HEK293T (cell line): ENCODE data around the gene UMODL1.

Source experiments
- CTCF ChIA-PET: fragments of 350-600 bp; formaldehyde crosslinking; extraction: SDS; loops from one replicate; lab custom pipeline; 2021; ENCODE audit warnings: antibody characterized with exemption, inconsistent platforms; lab: Yijun Ruan, JAX
- POLR2A ChIA-PET: fragments of 350-600 bp; formaldehyde crosslinking; extraction: SDS; loops from one replicate; lab custom pipeline; 2020; ENCODE audit warnings: antibody characterized with exemption, inconsistent platforms; lab: Yijun Ruan, JAX
- DNase-seq: peaks from one replicate; pipeline ENCODE4 v3.0.0; 2012; ENCODE audit warnings: mixed read lengths; ENCODE audit errors: extremely low spot score
- ARNT ChIP-seq: fragments of 450-650 bp; IDR thresholded peaks from 2 replicates; pipeline ENCODE4 v1.6.1; 2017; ENCODE audit warnings: mild to moderate bottlenecking
- BHLHE40 ChIP-seq: fragments of 450-650 bp; IDR thresholded peaks from 2 replicates; pipeline ENCODE4 v1.6.1; 2016; ENCODE audit warnings: mild to moderate bottlenecking, moderate library complexity, borderline replicate concordance
- CTBP1 ChIP-seq: fragments of 450-650 bp; IDR thresholded peaks from 2 replicates; pipeline ENCODE4 v1.6.1; 2016; ENCODE audit warnings: borderline replicate concordance
- ELF4 ChIP-seq: fragments of 450-650 bp; IDR thresholded peaks from 2 replicates; pipeline ENCODE4 v1.6.1; 2017; ENCODE audit warnings: antibody characterized with exemption
- FOXA1 ChIP-seq: fragments of 450-650 bp; IDR thresholded peaks from 2 replicates; pipeline ENCODE4 v1.6.1; 2016; ENCODE audit warnings: mild to moderate bottlenecking
- FOXK2 ChIP-seq: fragments of 450-650 bp; IDR thresholded peaks from 2 replicates; pipeline ENCODE4 v1.6.1; 2016; ENCODE audit warnings: mild to moderate bottlenecking
- FOXM1 ChIP-seq: fragments of 450-650 bp; IDR thresholded peaks from 2 replicates; pipeline ENCODE4 v1.6.1; 2017; ENCODE audit warnings: mild to moderate bottlenecking, borderline replicate concordance
- HDGF ChIP-seq: fragments of 450-650 bp; IDR thresholded peaks from 2 replicates; pipeline ENCODE4 v1.6.1; 2017; ENCODE audit warnings: antibody characterized with exemption, borderline replicate concordance
- L3MBTL2 ChIP-seq: fragments of 450-650 bp; conservative IDR thresholded peaks from 2 replicates; pipeline ENCODE4 v1.6.1; 2016; ENCODE audit warnings: mild to moderate bottlenecking
- LEF1 ChIP-seq: fragments of 450-650 bp; IDR thresholded peaks from 2 replicates; pipeline ENCODE4 v1.6.1; 2017; ENCODE audit warnings: mild to moderate bottlenecking, borderline replicate concordance
- NFRKB ChIP-seq: fragments of 450-650 bp; IDR thresholded peaks from 2 replicates; pipeline ENCODE4 v1.6.1; 2016; ENCODE audit warnings: mild to moderate bottlenecking, moderate library complexity
- SP1 ChIP-seq: fragments of 450-650 bp; IDR thresholded peaks from 2 replicates; pipeline ENCODE4 v1.6.1; 2017
- SUZ12 ChIP-seq: fragments of 450-650 bp; IDR thresholded peaks from 2 replicates; pipeline ENCODE4 v1.6.1; 2016; ENCODE audit warnings: mild to moderate bottlenecking
- TARDBP ChIP-seq: fragments of 450-650 bp; IDR thresholded peaks from 2 replicates; pipeline ENCODE4 v1.6.1; 2016
- ZNF384 ChIP-seq: fragments of 450-650 bp; IDR thresholded peaks from 2 replicates; pipeline ENCODE4 v1.6.1; 2016
- TF ChIP-seq, protein P1 (sequence below): fragments of 450-650 bp; IDR thresholded peaks from 2 replicates; pipeline ENCODE4 v1.6.1; 2016

The UMODL1 gene

DNA sequence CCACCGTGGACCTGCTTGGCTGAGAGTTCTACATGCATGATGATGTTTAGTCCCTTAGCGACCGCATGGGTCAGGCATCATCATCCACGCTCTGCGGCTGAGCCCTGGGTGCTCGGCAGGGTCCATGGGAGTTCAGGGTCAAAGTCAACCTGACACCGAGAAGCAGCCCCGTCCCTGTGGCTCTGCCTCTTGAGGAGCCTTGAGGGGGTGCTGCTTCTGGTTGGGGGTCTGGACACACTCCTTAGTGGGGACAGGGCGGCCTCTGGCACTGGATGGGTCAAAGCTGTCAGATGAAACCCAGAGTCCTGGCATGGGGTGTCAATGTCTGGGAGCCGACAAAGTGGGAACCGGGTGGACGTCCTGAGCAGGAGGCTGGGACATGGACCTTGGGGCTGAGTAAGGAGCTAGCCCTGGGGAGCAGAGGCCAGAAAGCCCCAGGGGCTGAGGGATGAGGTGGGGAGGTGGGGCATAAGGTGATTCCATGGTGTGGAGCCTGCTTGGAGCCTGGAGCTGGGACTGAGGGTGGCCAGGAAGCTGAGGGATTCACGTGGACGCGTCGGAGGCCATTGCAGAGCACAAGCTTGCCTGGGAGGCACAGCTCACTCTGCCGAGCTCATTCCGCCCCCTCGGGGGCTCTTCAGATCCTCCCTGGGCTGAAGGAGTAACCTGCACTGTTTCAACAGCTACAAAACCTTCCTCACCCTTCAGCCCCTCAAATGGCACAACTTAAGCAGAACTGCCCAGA lies 53.9 kb downstream of the UMODL1 start:
- TF ChIP-seq NFRKB, result no peak
- TF ChIP-seq BHLHE40, result no peak
- TF ChIP-seq ZNF384, result no peak
- TF ChIP-seq SUZ12, result no peak
- no peak for TF ChIP-seq TARDBP
- no peak for TF ChIP-seq FOXA1
- no peak for TF ChIP-seq ELF4
- no peak for TF ChIP-seq FOXM1
- TF ChIP-seq HDGF, result no peak
- no peak for TF ChIP-seq SP1
- no peak for TF ChIP-seq ARNT
- no peak for TF ChIP-seq FOXK2
- DNase-seq, result no peak
- ChIA-PET POLR2A (no interaction called here), CTCF (interaction anchor here (0.6 to 2.7 kb wide), 4 partner anchors 8 to 763 kb away, joined by 3 to 13 read pairs (median 4); no protein-coding TSS in a partner anchor)

DNA sequence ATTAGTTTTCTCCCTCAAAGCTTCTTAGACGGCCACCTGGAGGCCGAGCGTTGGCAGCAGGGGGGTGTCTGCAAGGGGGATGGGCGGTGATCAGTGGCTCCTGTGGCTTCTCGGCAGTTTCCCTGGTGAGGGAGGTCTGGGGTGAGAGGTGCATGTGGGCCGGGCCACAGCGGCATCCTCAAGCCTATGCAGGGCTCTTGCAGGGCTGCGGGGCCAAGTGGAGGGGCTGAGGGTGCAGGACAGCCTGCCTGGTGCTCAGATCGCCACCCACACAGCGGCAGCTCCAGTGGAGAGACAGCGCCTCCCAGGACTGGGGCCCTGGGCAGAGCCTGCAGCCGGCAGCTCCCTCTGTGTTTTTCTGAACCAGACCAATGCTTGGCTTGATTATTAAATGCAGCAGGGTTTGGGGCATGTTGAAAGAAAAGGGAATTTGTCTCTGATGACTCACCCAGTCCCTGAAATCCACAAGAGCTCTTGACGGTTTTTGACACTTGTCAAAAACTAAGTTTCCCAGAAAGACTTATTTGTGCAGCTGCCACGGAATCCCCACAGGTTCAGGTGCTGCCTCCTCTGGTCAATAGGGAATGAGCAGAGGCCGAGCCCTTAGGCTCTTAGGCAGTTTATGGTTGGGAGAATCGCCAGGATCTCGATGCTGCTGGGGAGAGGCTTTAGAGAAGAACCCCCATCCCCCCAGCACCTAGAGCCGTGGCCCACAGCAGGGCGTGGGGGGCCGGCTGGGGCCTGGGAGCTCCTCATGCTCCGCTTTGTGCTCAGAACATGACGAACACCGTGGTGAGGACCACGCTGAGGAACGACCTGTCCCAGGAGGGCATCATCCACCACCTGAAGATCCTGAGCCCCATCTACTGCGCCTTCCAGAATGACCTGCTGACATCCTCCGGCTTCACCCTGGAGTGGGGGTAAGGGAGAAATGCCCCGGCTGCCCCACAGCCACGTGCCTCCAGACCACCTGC lies 54.7 kb downstream of the UMODL1 start:
- POLR2A ChIA-PET, result no interaction called here

DNA sequence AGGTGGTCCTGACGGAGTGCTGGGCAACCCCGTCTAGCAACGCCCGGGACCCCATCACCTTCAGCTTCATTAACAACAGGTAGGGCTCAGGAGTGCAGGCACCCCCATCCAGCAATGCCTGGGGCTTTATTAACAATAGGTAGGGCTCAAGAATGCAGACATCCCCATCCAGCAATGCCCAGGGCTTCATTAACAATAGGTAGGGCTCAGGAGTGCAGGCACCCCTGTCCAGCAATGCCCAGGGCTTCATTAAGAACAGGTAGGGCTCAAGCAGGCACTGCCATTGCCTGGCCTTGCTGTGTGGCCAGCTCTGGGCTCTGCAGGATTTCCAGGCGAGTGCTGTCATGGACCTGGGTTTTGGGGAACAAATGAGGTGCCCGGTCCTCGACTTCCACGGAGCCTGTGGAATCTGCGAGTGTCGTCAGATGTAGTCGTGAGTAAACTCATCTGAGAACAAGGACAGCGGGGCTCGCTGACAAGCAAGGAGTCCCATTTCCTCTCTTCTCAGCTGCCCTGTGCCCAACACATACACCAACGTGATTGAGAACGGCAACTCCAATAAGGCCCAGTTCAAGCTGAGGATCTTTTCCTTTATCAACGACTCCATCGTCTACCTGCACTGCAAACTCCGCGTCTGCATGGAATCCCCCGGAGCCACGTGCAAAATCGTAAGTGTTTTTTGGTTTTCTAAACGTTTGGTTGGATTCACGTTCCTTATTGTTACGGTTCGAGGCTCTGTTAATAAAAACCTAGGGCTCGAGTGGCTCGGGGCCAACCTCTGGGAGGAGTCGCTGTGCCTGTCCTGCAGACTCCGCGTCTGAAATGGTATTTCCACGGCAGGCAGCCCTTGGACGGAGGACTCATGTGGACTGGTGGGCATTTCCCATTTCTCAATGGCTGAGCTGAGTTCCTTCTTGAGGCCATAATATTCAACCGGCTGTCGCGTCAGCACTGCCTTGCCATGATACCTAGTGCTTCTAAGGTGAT lies 56.3 kb downstream of the UMODL1 start:
- no peak for DNase-seq
- TF ChIP-seq SP1 (no peak), ARNT (no peak), FOXM1 (no peak), LEF1 (no peak), FOXA1 (no peak), FOXK2 (no peak), HDGF (no peak), SUZ12 (no peak), TARDBP (no peak), L3MBTL2 (no peak), ELF4 (no peak), ZNF384 (no peak), BHLHE40 (no peak)
- TF ChIP-seq, protein P1, sequence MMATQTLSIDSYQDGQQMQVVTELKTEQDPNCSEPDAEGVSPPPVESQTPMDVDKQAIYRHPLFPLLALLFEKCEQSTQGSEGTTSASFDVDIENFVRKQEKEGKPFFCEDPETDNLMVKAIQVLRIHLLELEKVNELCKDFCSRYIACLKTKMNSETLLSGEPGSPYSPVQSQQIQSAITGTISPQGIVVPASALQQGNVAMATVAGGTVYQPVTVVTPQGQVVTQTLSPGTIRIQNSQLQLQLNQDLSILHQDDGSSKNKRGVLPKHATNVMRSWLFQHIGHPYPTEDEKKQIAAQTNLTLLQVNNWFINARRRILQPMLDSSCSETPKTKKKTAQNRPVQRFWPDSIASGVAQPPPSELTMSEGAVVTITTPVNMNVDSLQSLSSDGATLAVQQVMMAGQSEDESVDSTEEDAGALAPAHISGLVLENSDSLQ, result no peak
- ChIA-PET CTCF (interaction anchor here (1.4 to 2.7 kb wide), 2 partner anchors 10 to 11 kb away, joined by 7 to 13 read pairs; no protein-coding TSS in a partner anchor), POLR2A (no interaction called here)

More for the DNA sequence above, 54.7 kb downstream of the UMODL1 start:
- peak; percentile 52 for DNase-seq
- CTCF ChIA-PET, result interaction anchor here (0.8 to 2.7 kb wide), 3 partner anchors 9 to 341 kb away, joined by 3 to 13 read pairs (median 4); no protein-coding TSS in a partner anchor
- TF ChIP-seq ZNF384 (no peak), CTBP1 (no peak), FOXA1 (no peak), BHLHE40 (no peak), LEF1 (no peak), SP1 (no peak), L3MBTL2 (no peak), ELF4 (no peak), SUZ12 (no peak)
- TF ChIP-seq, protein P1, result no peak

DNA sequence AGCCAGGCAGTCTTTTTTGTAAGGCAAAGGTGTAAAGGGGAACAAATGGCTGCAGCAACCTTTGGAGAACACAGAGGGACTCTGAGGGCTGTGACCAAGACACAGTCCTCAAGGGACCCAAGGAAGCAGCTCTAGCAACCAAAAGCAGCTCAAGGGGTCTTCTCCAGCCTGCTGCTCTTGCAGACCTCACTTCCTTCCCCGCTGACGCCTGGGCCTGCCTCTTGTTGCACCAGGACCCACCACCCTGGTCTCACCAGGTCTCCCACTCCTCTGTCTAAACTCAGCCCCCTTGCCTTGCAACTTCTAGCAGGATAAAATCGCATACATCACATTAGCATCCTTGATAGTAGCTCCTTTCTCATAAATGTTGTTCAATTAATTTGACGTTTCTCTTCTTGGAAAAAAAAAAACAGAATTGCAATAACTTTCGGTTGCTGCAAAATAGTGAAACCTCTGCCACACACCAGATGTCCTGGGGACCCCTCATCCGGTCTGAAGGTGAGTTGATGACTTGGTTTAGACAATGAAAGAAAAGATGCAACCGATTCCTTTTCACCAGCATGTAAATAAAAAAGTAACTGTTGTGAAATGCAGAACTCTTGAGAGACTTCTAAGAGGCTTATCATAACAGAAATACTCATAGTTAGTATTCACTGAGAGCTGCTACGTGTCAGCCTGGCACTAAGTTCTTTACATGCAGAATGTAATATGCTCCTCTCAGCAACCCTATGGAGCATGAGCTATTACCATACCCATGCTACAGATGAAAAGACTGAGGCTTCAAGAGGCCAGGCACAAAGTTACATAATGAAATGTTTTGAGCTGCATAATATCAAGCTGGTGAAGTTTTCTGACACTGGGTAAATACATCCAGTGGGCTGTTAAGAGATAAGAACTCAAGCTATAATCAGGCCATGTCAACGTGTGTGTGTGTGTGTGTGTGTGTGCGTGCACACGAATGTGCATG lies 58.5 kb downstream of the UMODL1 start:
- DNase-seq, result no peak
- CTCF ChIA-PET, result interaction anchor here (0.9 to 1.4 kb wide), 2 partner anchors 12 to 97 kb away, joined by 7 read pairs; no protein-coding TSS in a partner anchor
- TF ChIP-seq LEF1 (no peak), SP1 (no peak), FOXK2 (no peak), HDGF (no peak), ELF4 (no peak), BHLHE40 (no peak), SUZ12 (no peak), L3MBTL2 (no peak), NFRKB (no peak), ARNT (no peak), TARDBP (no peak), ZNF384 (no peak), FOXM1 (no peak), CTBP1 (no peak), FOXA1 (no peak)
- TF ChIP-seq, protein P1, result no peak
- POLR2A ChIA-PET, result no interaction called here
